Myometrial cell (primary cell): ENCODE results near the gene POLR1E. TPM values are rescaled to one million over a fixed set of nuclear protein-coding genes. Genes with fewer than 3 reads are reported as not detected.

ENCODE experiments used
- total RNA-seq: library from RNA; depleted of rRNA; stranded (reverse); fragments of >200 nt; gene quantifications from 2 replicates; pipeline ENCODE4 v1.2.3, GENCODE V29; 2015

The POLR1E gene, protein sequence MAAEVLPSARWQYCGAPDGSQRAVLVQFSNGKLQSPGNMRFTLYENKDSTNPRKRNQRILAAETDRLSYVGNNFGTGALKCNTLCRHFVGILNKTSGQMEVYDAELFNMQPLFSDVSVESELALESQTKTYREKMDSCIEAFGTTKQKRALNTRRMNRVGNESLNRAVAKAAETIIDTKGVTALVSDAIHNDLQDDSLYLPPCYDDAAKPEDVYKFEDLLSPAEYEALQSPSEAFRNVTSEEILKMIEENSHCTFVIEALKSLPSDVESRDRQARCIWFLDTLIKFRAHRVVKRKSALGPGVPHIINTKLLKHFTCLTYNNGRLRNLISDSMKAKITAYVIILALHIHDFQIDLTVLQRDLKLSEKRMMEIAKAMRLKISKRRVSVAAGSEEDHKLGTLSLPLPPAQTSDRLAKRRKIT
- total RNA-seq = 30.6 and 34.2 TPM in 2 replicates

DNA sequence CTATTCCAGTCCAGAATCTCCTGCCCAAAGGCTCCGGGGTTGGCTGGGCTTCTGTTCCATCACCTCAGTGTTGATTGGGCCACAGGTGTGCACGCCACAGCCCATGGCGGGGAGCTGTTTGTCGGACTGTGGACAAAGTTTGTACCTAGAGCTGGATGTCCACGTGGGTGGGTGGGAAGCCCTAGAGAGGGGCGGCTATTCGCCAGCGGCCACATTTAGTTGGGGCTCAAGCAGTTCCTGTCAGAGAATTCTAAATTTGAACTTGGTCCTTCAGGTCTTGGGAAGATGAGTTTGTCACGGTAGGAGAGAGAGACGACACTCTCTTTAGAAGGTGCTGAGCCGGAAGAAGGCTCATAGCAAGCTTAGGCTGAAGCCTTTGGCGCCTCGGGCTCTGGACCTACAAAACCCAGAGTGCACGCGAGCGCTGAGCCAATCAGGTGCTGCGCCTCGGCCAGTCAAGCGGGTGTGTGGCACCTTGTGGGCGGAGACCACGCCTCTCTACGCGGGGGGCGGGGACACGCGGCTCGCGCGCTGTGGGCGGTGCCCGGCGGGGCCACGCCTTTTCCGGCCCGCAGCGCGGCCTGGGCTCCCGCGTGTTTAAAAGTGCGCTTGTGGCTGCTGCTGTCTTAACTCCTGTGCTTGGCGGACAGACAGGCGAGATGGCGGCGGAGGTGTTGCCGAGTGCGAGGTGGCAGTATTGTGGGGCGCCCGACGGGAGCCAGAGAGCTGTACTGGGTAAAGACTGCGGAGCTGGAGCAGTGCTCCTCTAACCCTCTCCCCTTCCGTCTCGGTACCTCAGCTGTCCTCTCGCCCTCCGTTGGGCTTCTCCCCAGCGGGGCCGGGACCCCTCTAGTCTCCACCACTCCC is at the start of gene POLR1E:
POLR1E (plus strand) TSS at position 560 of the 867 bp plus-strand sequence; CDS start at position 660, 100 bp downstream.

DNA sequence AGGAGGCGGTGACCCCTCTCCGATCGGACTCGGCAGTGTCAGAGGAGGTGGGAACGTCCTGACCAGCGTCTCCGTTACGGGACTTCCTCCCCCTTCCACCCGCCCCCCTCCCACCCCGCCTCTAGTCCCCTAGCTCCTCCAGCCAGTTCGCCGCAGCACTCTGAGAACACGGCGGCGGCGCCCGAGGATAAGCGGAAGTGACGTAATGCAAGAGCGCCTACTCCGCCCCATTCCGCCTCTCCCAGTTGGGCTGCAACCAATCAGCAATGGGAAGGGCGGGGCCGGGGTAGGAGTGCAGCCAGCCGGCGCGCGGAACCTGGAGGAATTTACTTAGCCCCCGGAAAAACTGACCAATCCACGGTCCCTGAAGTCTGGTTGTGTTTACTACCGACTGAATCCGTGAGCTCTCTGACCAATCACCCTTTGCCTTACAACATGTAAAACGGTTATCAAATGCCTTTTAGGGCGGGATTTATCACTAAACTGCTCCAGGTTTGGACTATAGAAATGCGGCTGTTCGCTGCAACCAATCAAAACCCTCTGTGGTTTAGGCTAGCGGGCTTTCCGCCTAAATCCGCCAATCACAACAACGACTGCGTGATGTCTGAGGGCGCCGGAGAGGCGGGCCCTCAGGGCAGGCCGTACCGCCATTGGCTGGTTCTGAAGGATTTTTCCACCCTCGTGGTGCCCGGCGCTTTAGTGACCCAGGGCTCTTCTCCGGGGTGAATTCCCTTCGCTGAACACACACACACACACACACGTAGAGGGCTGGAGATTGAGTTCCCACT is 20.3 kb upstream of the POLR1E start, which contains the start of gene ZBTB5:
ZBTB5 (minus strand) TSS at position 202 of the 788 bp plus-strand sequence. CDS start 22,899 bp downstream, outside the sequence.

Other genes with a start within 250 kb of the POLR1E start
- gene GRHPR, start 63.3 kb upstream of the POLR1E start, total RNA-seq = 151 and 158 TPM in 2 replicates
- 2.8 and 4.3 TPM in 2 replicates for gene ZBTB5, start 20.5 kb upstream of the POLR1E start, total RNA-seq
- gene FBXO10, start 90.4 kb downstream of the POLR1E start, total RNA-seq = 5.5 and 9.0 TPM in 2 replicates
- 139 and 163 TPM in 2 replicates for gene TOMM5, start 106.6 kb downstream of the POLR1E start, total RNA-seq
- under 0.01 TPM in 2 replicates for gene FRMPD1, start 165.0 kb downstream of the POLR1E start, total RNA-seq